GM10266 (cell line): ENCODE measurements around the gene TWSG1.
"Not testable (repeated sequence)": the region's sequence is repeated elsewhere in the genome, so short reads cannot be mapped to it uniquely, and the experiment has no call there.

Experiments used
- DNase-seq: peaks from one replicate; pipeline ENCODE4 v3.0.0; 2012; ENCODE audit errors: extremely low spot score
- CTCF ChIP-seq: IDR thresholded peaks from 2 replicates; pipeline ENCODE4 v1.5.1; 2012; ENCODE audit warnings: mild to moderate bottlenecking, low read depth; ENCODE audit not compliant: control insufficient read depth, insufficient read depth; ENCODE audit errors: missing control alignments

Gene TWSG1

GRCh38 chr18:9431296-9431695 is 96.7 kb downstream of the TWSG1 start:
- TF ChIP-seq CTCF = no peak
- no peak for DNase-seq

- not testable (repeated sequence) for DNase-seq
These were observed 98.5 kb downstream of the TWSG1 start for GRCh38 chr18:9433122-9433521.

- DNase-seq = peak; percentile 60
- no peak for TF ChIP-seq CTCF
These were observed 99.1 kb downstream of the TWSG1 start for GRCh38 chr18:9433671-9434121.

GRCh38 chr18:9434122-9434701 is 99.6 kb downstream of the TWSG1 start:
- DNase-seq = peak; percentile 75
- no peak for TF ChIP-seq CTCF

GRCh38 chr18:9435041-9435440 is 100.5 kb downstream of the TWSG1 start:
- no peak for TF ChIP-seq CTCF
- DNase-seq = no peak

- no peak for DNase-seq
- no peak for TF ChIP-seq CTCF
These were observed 101.8 kb downstream of the TWSG1 start for GRCh38 chr18:9436206-9436929.

- no peak for DNase-seq
- TF ChIP-seq CTCF = no peak
These were observed 102.5 kb downstream of the TWSG1 start for GRCh38 chr18:9437021-9437437.

- TF ChIP-seq CTCF = no peak
- DNase-seq = no peak
These were observed 103.1 kb downstream of the TWSG1 start for GRCh38 chr18:9437672-9438071.
